ENCODE measurements around the gene GMPPA.

Gene GMPPA

GRCh38 chr2:219457784-219458369 is 40.8 kb upstream of the GMPPA start:
- DNase-seq (ENCODE audit: low read depth, low spot score) = no peak
- Histone ChIP-seq H3K9me3 (ENCODE audit: insufficient read depth, low read length) (no peaks in the 10 kb centered on the region), H3K27me3 (ENCODE audit: insufficient read depth, insufficient read length) (no peaks in the 10 kb centered on the region), H3K9ac (ENCODE audit: insufficient read length, low read depth) (no peak overlapping the region), H3K4me3 (ENCODE audit: insufficient read length, low read depth) (no peak overlapping the region), H3K36me3 (ENCODE audit: insufficient read depth, insufficient read length, low read length) (peaks cover 35% of the 10 kb centered on the region), H3K4me1 (ENCODE audit: insufficient read depth, insufficient read length) (peaks cover 36% of the 10 kb centered on the region)
- no peak for TF ChIP-seq ZNF274 (IDR thresholded peaks at IDR 0.05; ENCODE audit: low read depth, low read length)
- no peak for TF ChIP-seq SUZ12 (IDR thresholded peaks at IDR 0.05; ENCODE audit: extremely low read depth, insufficient read depth, insufficient read length)
- TF ChIP-seq YY1 (IDR thresholded peaks at IDR 0.05; ENCODE audit: insufficient read depth, insufficient read length) = no peak

GRCh38 chr2:219458996-219459395 is 39.7 kb upstream of the GMPPA start:
- Histone ChIP-seq H3K4me1 (ENCODE audit: insufficient read depth, insufficient read length) (peaks cover 26% of the 10 kb centered on the region), H3K9me3 (ENCODE audit: insufficient read depth, low read length) (no peaks in the 10 kb centered on the region), H3K4me3 (ENCODE audit: insufficient read length, low read depth) (no peak overlapping the region), H3K36me3 (ENCODE audit: insufficient read depth, insufficient read length, low read length) (peaks cover 32% of the 10 kb centered on the region), H3K9ac (ENCODE audit: insufficient read length, low read depth) (no peak overlapping the region), H3K27me3 (ENCODE audit: insufficient read depth, insufficient read length) (no peaks in the 10 kb centered on the region)
- DNase-seq (ENCODE audit: low read depth, low spot score) = no peak
- no peak for TF ChIP-seq ZNF274 (IDR thresholded peaks at IDR 0.05; ENCODE audit: low read depth, low read length)
- no peak for TF ChIP-seq SUZ12 (IDR thresholded peaks at IDR 0.05; ENCODE audit: extremely low read depth, insufficient read depth, insufficient read length)
- no peak for TF ChIP-seq YY1 (IDR thresholded peaks at IDR 0.05; ENCODE audit: insufficient read depth, insufficient read length)

- peaks cover 21% of the 10 kb centered on the region for H3K4me1 ChIP-seq (ENCODE audit: insufficient read depth, insufficient read length)
- H3K4me3 ChIP-seq (ENCODE audit: insufficient read length, low read depth) = no peak overlapping the region
- no peaks in the 10 kb centered on the region for H3K9me3 ChIP-seq (ENCODE audit: insufficient read depth, low read length)
- DNase-seq (ENCODE audit: low read depth, low spot score) = no peak
- peaks cover 33% of the 10 kb centered on the region for H3K36me3 ChIP-seq (ENCODE audit: insufficient read depth, insufficient read length, low read length)
- H3K27me3 ChIP-seq (ENCODE audit: insufficient read depth, insufficient read length) = no peaks in the 10 kb centered on the region
- TF ChIP-seq SUZ12 (IDR thresholded peaks at IDR 0.05; ENCODE audit: extremely low read depth, insufficient read depth, insufficient read length) = no peak
- TF ChIP-seq YY1 (IDR thresholded peaks at IDR 0.05; ENCODE audit: insufficient read depth, insufficient read length) = no peak
- no peak for TF ChIP-seq ZNF274 (IDR thresholded peaks at IDR 0.05; ENCODE audit: low read depth, low read length)
- H3K9ac ChIP-seq (ENCODE audit: insufficient read length, low read depth) = peak overlapping the region; percentile 76
These were observed 39.0 kb upstream of the GMPPA start for GRCh38 chr2:219459460-219460311.

- peak overlapping the region; percentile 22 for H3K4me3 ChIP-seq (ENCODE audit: insufficient read length, low read depth)
- peak; percentile 71 for DNase-seq (ENCODE audit: low read depth, low spot score)
- no peaks in the 10 kb centered on the region for H3K9me3 ChIP-seq (ENCODE audit: insufficient read depth, low read length)
- TF ChIP-seq YY1 (IDR thresholded peaks at IDR 0.05; ENCODE audit: insufficient read depth, insufficient read length) = no peak
- no peak for TF ChIP-seq SUZ12 (IDR thresholded peaks at IDR 0.05; ENCODE audit: extremely low read depth, insufficient read depth, insufficient read length)
- TF ChIP-seq ZNF274 (IDR thresholded peaks at IDR 0.05; ENCODE audit: low read depth, low read length) = no peak
- peak overlapping the region; percentile 76 for H3K9ac ChIP-seq (ENCODE audit: insufficient read length, low read depth)
- no peaks in the 10 kb centered on the region for H3K27me3 ChIP-seq (ENCODE audit: insufficient read depth, insufficient read length)
- peaks cover 37% of the 10 kb centered on the region for H3K36me3 ChIP-seq (ENCODE audit: insufficient read depth, insufficient read length, low read length)
- H3K4me1 ChIP-seq (ENCODE audit: insufficient read depth, insufficient read length) = peaks cover 21% of the 10 kb centered on the region
These were observed 38.2 kb upstream of the GMPPA start for GRCh38 chr2:219460424-219460926.

- H3K9me3 ChIP-seq (ENCODE audit: insufficient read depth, low read length) = no peaks in the 10 kb centered on the region
- DNase-seq (ENCODE audit: low read depth, low spot score) = no peak
- H3K4me1 ChIP-seq (ENCODE audit: insufficient read depth, insufficient read length) = peaks cover 21% of the 10 kb centered on the region
- H3K36me3 ChIP-seq (ENCODE audit: insufficient read depth, insufficient read length, low read length) = peaks cover 37% of the 10 kb centered on the region
- no peak overlapping the region for H3K4me3 ChIP-seq (ENCODE audit: insufficient read length, low read depth)
- H3K9ac ChIP-seq (ENCODE audit: insufficient read length, low read depth) = peak overlapping the region; percentile 76
- no peaks in the 10 kb centered on the region for H3K27me3 ChIP-seq (ENCODE audit: insufficient read depth, insufficient read length)
- no peak for TF ChIP-seq YY1 (IDR thresholded peaks at IDR 0.05; ENCODE audit: insufficient read depth, insufficient read length)
- TF ChIP-seq SUZ12 (IDR thresholded peaks at IDR 0.05; ENCODE audit: extremely low read depth, insufficient read depth, insufficient read length) = no peak
- no peak for TF ChIP-seq ZNF274 (IDR thresholded peaks at IDR 0.05; ENCODE audit: low read depth, low read length)
These were observed 37.6 kb upstream of the GMPPA start for GRCh38 chr2:219461047-219461514.

GRCh38 chr2:219461669-219462068 is 37.0 kb upstream of the GMPPA start:
- no peaks in the 10 kb centered on the region for H3K27me3 ChIP-seq (ENCODE audit: insufficient read depth, insufficient read length)
- TF ChIP-seq ZNF274 (IDR thresholded peaks at IDR 0.05; ENCODE audit: low read depth, low read length) (no peak), YY1 (IDR thresholded peaks at IDR 0.05; ENCODE audit: insufficient read depth, insufficient read length) (no peak), SUZ12 (IDR thresholded peaks at IDR 0.05; ENCODE audit: extremely low read depth, insufficient read depth, insufficient read length) (no peak)
- no peak overlapping the region for H3K4me3 ChIP-seq (ENCODE audit: insufficient read length, low read depth)
- H3K9me3 ChIP-seq (ENCODE audit: insufficient read depth, low read length) = no peaks in the 10 kb centered on the region
- peak overlapping the region; percentile 76 for H3K9ac ChIP-seq (ENCODE audit: insufficient read length, low read depth)
- H3K36me3 ChIP-seq (ENCODE audit: insufficient read depth, insufficient read length, low read length) = peaks cover 39% of the 10 kb centered on the region
- DNase-seq (ENCODE audit: low read depth, low spot score) = no peak
- H3K4me1 ChIP-seq (ENCODE audit: insufficient read depth, insufficient read length) = peaks cover 21% of the 10 kb centered on the region

GRCh38 chr2:219462349-219462748 is 36.3 kb upstream of the GMPPA start:
- no peak for TF ChIP-seq YY1 (IDR thresholded peaks at IDR 0.05; ENCODE audit: insufficient read depth, insufficient read length)
- no peak for TF ChIP-seq SUZ12 (IDR thresholded peaks at IDR 0.05; ENCODE audit: extremely low read depth, insufficient read depth, insufficient read length)
- no peak for TF ChIP-seq ZNF274 (IDR thresholded peaks at IDR 0.05; ENCODE audit: low read depth, low read length)
- Histone ChIP-seq H3K27me3 (ENCODE audit: insufficient read depth, insufficient read length) (no peaks in the 10 kb centered on the region), H3K4me3 (ENCODE audit: insufficient read length, low read depth) (no peak overlapping the region), H3K36me3 (ENCODE audit: insufficient read depth, insufficient read length, low read length) (peaks cover 46% of the 10 kb centered on the region), H3K9me3 (ENCODE audit: insufficient read depth, low read length) (no peaks in the 10 kb centered on the region), H3K9ac (ENCODE audit: insufficient read length, low read depth) (no peak overlapping the region), H3K4me1 (ENCODE audit: insufficient read depth, insufficient read length) (peaks cover 21% of the 10 kb centered on the region)
- DNase-seq (ENCODE audit: low read depth, low spot score) = no peak
